NOMO-1 (cell line): ENCODE data around the gene EFCAB5.

Source experiments
- DNase-seq, 2 experiments: peaks; one replicate each; lab custom pipeline; 2025; ENCODE audit not compliant: unreplicated experiment in 2 of 2; lab: John Stamatoyannopoulos, UW

EFCAB5 gene

GRCh38 chr17:30148376-30148775 is 206.9 kb downstream of the EFCAB5 start:
- no peak for DNase-seq

DNA sequence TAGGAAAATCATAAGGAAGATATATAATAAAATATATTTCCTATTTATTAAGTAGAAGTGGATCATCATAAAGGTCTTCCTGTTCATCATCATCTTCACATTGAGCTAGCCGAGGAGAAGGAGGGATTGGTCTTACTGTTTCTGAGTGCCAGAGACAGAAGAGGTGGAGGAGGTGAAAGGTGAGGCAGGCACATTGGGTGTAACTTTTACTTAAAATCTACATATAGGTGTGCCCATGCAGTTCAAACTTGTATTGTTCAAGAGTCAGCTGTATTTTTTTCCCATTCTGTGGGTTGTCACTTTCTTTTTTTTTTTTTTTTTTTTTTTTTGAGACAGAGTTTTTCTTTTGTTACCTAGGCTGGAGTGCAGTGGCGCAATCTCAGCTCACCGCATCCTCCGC is 210.0 kb downstream of the EFCAB5 start:
- no peak for DNase-seq

DNA sequence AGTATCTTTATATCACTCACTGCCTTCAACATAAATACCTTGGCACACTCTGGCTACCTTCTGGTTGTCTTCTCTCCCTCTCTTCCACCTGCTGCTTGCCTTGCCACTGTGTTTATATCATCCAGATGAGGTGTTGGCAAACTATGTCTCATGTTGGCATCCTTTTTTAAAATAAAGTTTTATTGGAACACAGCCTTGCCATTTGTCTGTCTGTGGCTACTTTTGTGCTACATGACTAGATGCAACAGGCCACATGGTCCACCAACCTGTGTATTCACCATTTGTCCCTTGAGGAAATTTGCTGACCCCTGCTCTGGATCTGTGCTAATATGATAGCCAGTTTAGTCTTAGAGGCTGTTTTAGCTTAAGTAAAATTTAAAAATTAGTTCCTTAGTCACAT is 212.0 kb downstream of the EFCAB5 start:
- DNase-seq, result no peak

DNA sequence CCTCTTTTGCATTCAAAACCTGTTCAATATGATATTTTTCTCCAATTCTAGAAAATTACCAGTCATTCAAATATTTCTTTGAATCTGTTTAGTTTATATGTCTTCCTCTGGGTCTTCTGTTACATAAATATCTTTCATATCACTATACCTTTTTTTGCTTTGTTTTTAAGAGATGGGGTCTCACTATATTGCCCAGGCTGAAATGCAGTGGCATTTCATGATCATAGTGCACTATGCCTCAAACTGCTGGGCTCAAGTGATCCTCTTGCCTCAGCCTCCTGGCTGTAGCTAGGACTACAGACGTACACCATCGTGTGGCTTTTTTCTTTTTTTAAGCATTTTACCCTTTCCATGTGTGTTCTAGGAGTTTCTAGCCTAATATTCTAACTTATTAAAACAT is 214.0 kb downstream of the EFCAB5 start:
- no peak for DNase-seq
